CD4-positive, alpha-beta T cell (primary cell): ENCODE results near the gene RAB5B. TPM values are rescaled to one million over a fixed set of nuclear protein-coding genes. Genes with fewer than 3 reads are reported as not detected.

Experiments used
- ATAC-seq: fragments of 200-7000 bp; cut with Tn5 transposase; one replicate; pipeline ENCODE4 v1.10.0; 2022; ENCODE audit warnings: mild to moderate bottlenecking; ENCODE audit not compliant: poor library complexity
- CTCF ChIA-PET: fragments of 350-600 bp; sonication (Branson Sonifier 250); formaldehyde crosslinking; loops from one replicate; lab custom pipeline; 2021; ENCODE audit warnings: antibody characterized with exemption, inconsistent platforms; lab: Charles Lee
- POLR2A ChIA-PET: fragments of 350-600 bp; sonication (Branson Sonifier 250); formaldehyde crosslinking; loops from one replicate; lab custom pipeline; 2021; ENCODE audit warnings: antibody characterized with exemption, inconsistent platforms; lab: Charles Lee
- DNase-seq, 14 experiments: peaks; one replicate each; pipeline ENCODE4 v3.0.0-alpha.2; 2013 to 2020; ENCODE audit warnings: mixed read lengths in 2 of 14
- H3K27ac ChIP-seq, 2 donors: one replicate each; pipeline versions ENCODE4 v1.5.1 to v1.7.0; 2013; ENCODE audit warnings: low read length in 2 of 2, low read depth in 1 of 2, mild to moderate bottlenecking in 1 of 2
- H3K27me3 ChIP-seq, 2 experiments: 1 replicate in 1 of 2; 2 replicates in 1 of 2; pipeline versions ENCODE4 v1.6.1 to v1.7.0; 2013; ENCODE audit warnings: low read length in 2 of 2, control low read depth in 1 of 2, mild to moderate bottlenecking in 1 of 2, moderate library complexity in 1 of 2; ENCODE audit not compliant: insufficient read depth in 2 of 2, control insufficient read depth in 1 of 2
- H3K36me3 ChIP-seq: one replicate; pipeline ENCODE4 v1.6.1; 2013; ENCODE audit warnings: low read length, control low read depth; ENCODE audit not compliant: insufficient read depth
- H3K4me1 ChIP-seq: one replicate; pipeline ENCODE4 v1.6.1; 2013; ENCODE audit warnings: low read length, control low read depth; ENCODE audit not compliant: insufficient read depth
- H3K4me3 ChIP-seq: one replicate; pipeline ENCODE4 v1.5.1; 2013; ENCODE audit warnings: mild to moderate bottlenecking, low read length, moderate library complexity
- H3K9me3 ChIP-seq, 2 experiments: 1 replicate in 1 of 2; 2 replicates in 1 of 2; pipeline versions ENCODE4 v1.6.1 to v1.7.0; 2013; ENCODE audit warnings: low read length in 2 of 2, mild to moderate bottlenecking in 2 of 2, control low read depth in 1 of 2, moderate library complexity in 1 of 2; ENCODE audit not compliant: control insufficient read depth in 1 of 2, insufficient read depth in 1 of 2
- H3K27ac Mint-ChIP-seq: one replicate; pipeline ENCODE4 v1.8.0; 2020; ENCODE audit warnings: mixed read lengths
- H3K27me3 Mint-ChIP-seq: one replicate; pipeline ENCODE4 v1.8.0; 2021; ENCODE audit warnings: mixed read lengths
- H3K36me3 Mint-ChIP-seq: one replicate; pipeline ENCODE4 v1.8.0; 2021; ENCODE audit warnings: low read depth, mixed read lengths
- H3K4me1 Mint-ChIP-seq: one replicate; pipeline ENCODE4 v1.8.0; 2021; ENCODE audit warnings: low read depth, mixed read lengths
- H3K4me3 Mint-ChIP-seq: one replicate; pipeline ENCODE4 v1.8.0; 2020; ENCODE audit warnings: mild to moderate bottlenecking, mixed read lengths
- H3K9me3 Mint-ChIP-seq: one replicate; pipeline ENCODE4 v1.8.0; 2020; ENCODE audit warnings: mixed read lengths
- CTCF ChIP-seq: fragments of 200-600 bp; IDR thresholded peaks from one replicate; pipeline ENCODE4 v1.8.0; 2022; ENCODE audit warnings: antibody characterized with exemption, mild to moderate bottlenecking
- intact Hi-C, 2 experiments: fragments of 100-400 bp; cut with DNase I in 1 of 2; cut with micrococcal nuclease in 1 of 2; formaldehyde crosslinking; loops; one replicate each; pipeline versions ENCODE4 v1.15.1 to v1.9.0; 2023 to 2025; cut with DNase I, micrococcal nuclease
- total RNA-seq, 174 experiments: library from RNA in 2 of 174; stranded (reverse) in 2 of 174; gene quantifications; one replicate each; pipeline ENCODE4 v1.2.3 and lab custom pipeline; 2021 to 2026

The RAB5B gene
- total RNA-seq, 2 experiments from 2014 or later: 21.6 to 27.4 TPM

- peaks cover 23% of the 10 kb centered on the region for H3K4me1 ChIP-seq
- intact Hi-C loops: loop anchor here in 1 of 2 experiments (2.0 kb wide), 1 partner anchor 17 kb away; no protein-coding TSS in a partner anchor
- no peak for TF ChIP-seq CTCF
- ATAC-seq (peak; percentile 3), DNase-seq (no peak)
- Mint-ChIP-seq H3K27ac (peak within 1 kb of the TSS; percentile 79), H3K36me3 (peaks cover 9% of the 10 kb centered on the region), H3K9me3 (no peaks in the 10 kb centered on the region), H3K4me3 (peak within 1 kb of the TSS; percentile 91), H3K4me1 (peaks cover 33% of the 10 kb centered on the region), H3K27me3 (no peaks in the 10 kb centered on the region)
- H3K9me3 ChIP-seq: no peaks in the 10 kb centered on the region
- H3K4me3 ChIP-seq: peak within 1 kb of the TSS; percentile 89
- ChIA-PET POLR2A (interaction anchor here (1.9 kb wide), 1 partner anchor 8 kb away, joined by 9 read pairs; the partner anchor contains the start of gene RAB5B), CTCF (no interaction called here)
- no peak within 1 kb of the TSS for H3K27ac ChIP-seq
- H3K36me3 ChIP-seq: no peaks in the 10 kb centered on the region
- H3K27me3 ChIP-seq: no peaks in the 10 kb centered on the region
Measured at GRCh38 chr12:55965941-55966407, 7.9 kb upstream of the RAB5B start, which contains the start of gene PMEL. PMEL (minus strand) TSS chr12:55966042; CDS start chr12:55966011, 31 bp downstream.

GRCh38 chr12:55966408-55967281, 7.2 kb upstream of the RAB5B start, which contains the start of gene CDK2:
CDK2 (plus strand) TSS chr12:55966830; CDS start chr12:55967009, 179 bp downstream.
- H3K36me3 ChIP-seq: no peaks in the 10 kb centered on the region
- no peak for TF ChIP-seq CTCF
- H3K27ac ChIP-seq: no peak within 1 kb of the TSS
- CTCF ChIA-PET: no interaction called here
- H3K4me1 ChIP-seq: peaks cover 23% of the 10 kb centered on the region
- ATAC-seq: peak; percentile 98
- H3K4me1 Mint-ChIP-seq: peaks cover 33% of the 10 kb centered on the region
- H3K4me3 Mint-ChIP-seq: peak within 1 kb of the TSS; percentile 91
- H3K4me3 ChIP-seq: peak within 1 kb of the TSS; percentile 89
- peak within 1 kb of the TSS; percentile 79 for H3K27ac Mint-ChIP-seq
- H3K9me3 Mint-ChIP-seq: no peaks in the 10 kb centered on the region
- DNase-seq: peak; percentile 56 to 95 (median 83)
- H3K9me3 ChIP-seq: no peaks in the 10 kb centered on the region
- H3K27me3 Mint-ChIP-seq: no peaks in the 10 kb centered on the region
- intact Hi-C loops: no loop called here
- H3K27me3 ChIP-seq: no peaks in the 10 kb centered on the region
- POLR2A ChIA-PET: interaction anchor here (0.6 to 0.8 kb wide), 4 partner anchors 16 to 1495 kb away, joined by 3 to 5 read pairs (median 3); partner anchors contain the start of genes ORMDL2 and SARNP
- peaks cover 9% of the 10 kb centered on the region for H3K36me3 Mint-ChIP-seq

- intact Hi-C loops: no loop called here
- no peak overlapping the region for H3K27ac ChIP-seq
- no peaks in the 10 kb centered on the region for H3K9me3 ChIP-seq
- H3K36me3 ChIP-seq: no peaks in the 10 kb centered on the region
- H3K4me3 ChIP-seq: no peak overlapping the region
- POLR2A ChIA-PET: interaction anchor here (0.7 to 2.0 kb wide), 2 partner anchors 14 to 15 kb away, joined by 3 to 7 read pairs; no protein-coding TSS in a partner anchor
- CTCF ChIA-PET: interaction anchor here (0.9 to 1.3 kb wide), 2 partner anchors 27 to 214 kb away, joined by 3 to 4 read pairs; no protein-coding TSS in a partner anchor
- H3K9me3 Mint-ChIP-seq: no peaks in the 10 kb centered on the region
- peaks cover 32% of the 10 kb centered on the region for H3K4me1 ChIP-seq
- no peaks in the 10 kb centered on the region for H3K27me3 ChIP-seq
- H3K4me3 Mint-ChIP-seq: no peak overlapping the region
- ATAC-seq (no peak), DNase-seq (no peak)
- peaks cover 33% of the 10 kb centered on the region for H3K4me1 Mint-ChIP-seq
- H3K27me3 Mint-ChIP-seq: no peaks in the 10 kb centered on the region
- H3K27ac Mint-ChIP-seq: no peak overlapping the region
- no peak for TF ChIP-seq CTCF
- H3K36me3 Mint-ChIP-seq: peaks cover 9% of the 10 kb centered on the region
Measured at GRCh38 chr12:55969356-55969755, 4.5 kb upstream of the RAB5B start.
